NCI-H146 treated with DMSO at 0.1 percent for 48 hours (cell line): Measurements from ENCODE around the gene DGKD.

Experiments used
- DNase-seq: peaks from one replicate; lab custom pipeline; 2025; ENCODE audit not compliant: unreplicated experiment; lab: John Stamatoyannopoulos, UW

Gene DGKD

GRCh38 chr2:233423552-233423860, 69.2 kb downstream of the DGKD start:
- no peak for DNase-seq

- no peak for DNase-seq
These were observed 70.1 kb downstream of the DGKD start for GRCh38 chr2:233424154-233424951.

GRCh38 chr2:233426619-233427342, 72.5 kb downstream of the DGKD start:
- DNase-seq: no peak

GRCh38 chr2:233428008-233428407, 73.7 kb downstream of the DGKD start:
- no peak for DNase-seq

GRCh38 chr2:233428438-233428837, 74.1 kb downstream of the DGKD start:
- DNase-seq: no peak

- no peak for DNase-seq
These were observed 75.0 kb downstream of the DGKD start for GRCh38 chr2:233429175-233429897.

GRCh38 chr2:233430081-233430480, 75.8 kb downstream of the DGKD start:
- DNase-seq: no peak

- DNase-seq: no peak
These were observed 76.4 kb downstream of the DGKD start for GRCh38 chr2:233430651-233431050.

- no peak for DNase-seq
These were observed 78.7 kb downstream of the DGKD start for GRCh38 chr2:233433029-233433428.

GRCh38 chr2:233433794-233434193, 79.5 kb downstream of the DGKD start:
- DNase-seq: no peak

- DNase-seq: no peak
These were observed 80.5 kb downstream of the DGKD start for GRCh38 chr2:233434666-233435330.

- DNase-seq: no peak
These were observed 81.3 kb downstream of the DGKD start for GRCh38 chr2:233435436-233436190.

- no peak for DNase-seq
These were observed 81.9 kb downstream of the DGKD start for GRCh38 chr2:233436191-233436581.

GRCh38 chr2:233436691-233437438, 82.6 kb downstream of the DGKD start:
- no peak for DNase-seq

- no peak for DNase-seq
These were observed 83.2 kb downstream of the DGKD start for GRCh38 chr2:233437439-233437955.

- DNase-seq: no peak
These were observed 84.4 kb downstream of the DGKD start for GRCh38 chr2:233438573-233439147.

GRCh38 chr2:233439191-233439590, 84.9 kb downstream of the DGKD start:
- no peak for DNase-seq

- no peak for DNase-seq
These were observed 86.0 kb downstream of the DGKD start for GRCh38 chr2:233440314-233440713.

- DNase-seq: no peak
These were observed 86.4 kb downstream of the DGKD start for GRCh38 chr2:233440714-233441113.
